COLO668 (cell line): ENCODE results near the gene SLC38A10.

Experiments
- DNase-seq: peaks from one replicate; lab custom pipeline; 2025; ENCODE audit not compliant: unreplicated experiment; lab: John Stamatoyannopoulos, UW

SLC38A10 gene

DNA sequence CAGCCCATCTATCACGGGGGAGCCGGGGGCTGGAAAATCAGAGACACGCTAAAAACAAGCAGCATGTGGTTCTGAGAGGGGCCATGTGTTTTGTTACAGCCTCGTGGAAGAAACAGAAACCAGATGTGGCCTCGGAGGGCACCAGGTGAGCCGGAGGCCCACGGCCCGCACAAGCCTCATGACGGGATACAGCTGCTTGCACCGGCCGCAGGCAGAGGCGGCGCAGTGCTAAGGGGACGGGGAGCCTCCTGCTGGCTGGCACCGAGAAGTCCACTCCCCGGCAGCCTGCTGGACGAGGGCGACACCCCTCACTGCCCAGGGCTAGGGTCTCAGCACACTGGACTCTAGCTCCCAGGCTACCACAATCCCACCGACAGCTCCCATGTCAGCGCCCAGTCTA lies 36.8 kb downstream of the SLC38A10 start:
- no peak for DNase-seq

- no peak for DNase-seq
Measured at GRCh38 chr17:81257533-81257932, 37.6 kb downstream of the SLC38A10 start.

DNA sequence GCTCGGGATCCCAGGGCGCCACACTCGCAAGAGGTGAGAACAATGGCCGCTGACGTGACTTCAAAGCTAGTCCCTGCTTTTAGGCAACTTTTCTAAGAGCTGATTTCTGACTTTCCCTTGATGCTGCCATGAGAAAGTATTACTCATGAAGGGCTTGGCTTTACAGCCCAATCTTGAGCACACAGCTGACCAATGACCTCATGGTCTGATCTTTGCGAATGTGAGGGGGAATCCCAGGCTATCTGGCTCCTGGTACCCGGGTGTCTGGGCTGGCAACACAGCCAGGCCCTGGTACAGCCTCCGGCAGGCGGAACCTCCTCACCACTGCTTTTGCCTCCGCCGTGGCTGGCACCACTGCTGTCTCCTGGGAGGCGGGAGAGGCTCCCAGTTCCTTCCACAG lies 38.5 kb downstream of the SLC38A10 start:
- DNase-seq, result no peak

- peak; percentile 75 for DNase-seq
Measured at GRCh38 chr17:81254955-81255717, 40.0 kb downstream of the SLC38A10 start.

GRCh38 chr17:81253358-81254131 lies 41.6 kb downstream of the SLC38A10 start:
- peak; percentile 25 for DNase-seq

DNA sequence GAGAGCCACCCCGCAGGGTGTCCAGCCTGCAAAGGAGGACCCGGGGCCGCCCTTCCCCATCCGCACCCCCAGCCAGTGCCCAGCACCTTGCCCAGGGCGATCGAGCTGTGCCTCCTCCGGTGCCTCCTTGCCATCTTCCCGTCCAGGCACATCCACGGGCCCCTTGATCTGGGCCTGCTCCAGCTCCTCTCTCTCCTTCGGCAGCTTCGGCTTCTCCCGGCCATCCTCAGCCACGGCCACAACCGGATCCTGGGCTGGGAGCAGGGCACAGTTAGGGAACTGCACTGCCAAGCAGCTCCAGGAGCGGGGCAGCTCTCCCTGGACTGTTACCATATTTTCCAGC lies 42.1 kb downstream of the SLC38A10 start:
- DNase-seq, result peak; percentile 24

DNA sequence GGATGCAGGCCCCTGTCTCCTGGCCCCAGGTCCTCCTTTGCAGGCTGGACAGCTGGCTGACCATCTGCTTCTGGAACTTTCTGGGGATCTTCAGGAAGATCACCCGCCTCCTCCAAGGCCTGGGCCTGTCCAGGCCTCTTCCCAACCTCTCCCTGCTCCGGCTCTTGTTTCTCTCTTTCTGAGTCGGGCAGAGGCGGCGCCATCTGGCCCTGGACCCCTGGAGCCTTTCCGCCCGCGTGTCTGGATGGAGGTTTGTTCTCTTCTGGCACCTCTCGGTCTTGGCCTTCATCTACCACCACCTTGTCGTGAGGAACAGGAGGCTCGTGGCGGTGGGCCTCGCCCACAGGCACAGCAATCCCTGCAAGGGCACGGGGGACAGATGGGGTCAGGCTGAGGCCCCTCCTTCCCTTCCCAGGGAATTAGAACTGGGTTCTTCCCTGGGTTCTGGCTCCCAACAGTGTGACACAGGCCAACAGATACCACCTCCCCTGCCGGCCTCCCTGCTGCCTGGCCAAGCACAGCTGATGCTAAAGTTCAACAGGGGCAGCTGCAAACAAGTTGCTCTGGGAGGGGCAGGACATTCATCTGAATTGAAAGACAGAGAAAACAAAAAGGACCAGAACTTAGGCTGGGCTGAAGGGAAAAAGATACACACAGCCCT lies 42.7 kb downstream of the SLC38A10 start:
- DNase-seq, result peak; percentile 24

- DNase-seq, result peak; percentile 77
Measured at GRCh38 chr17:81251709-81252301, 43.3 kb downstream of the SLC38A10 start.

DNA sequence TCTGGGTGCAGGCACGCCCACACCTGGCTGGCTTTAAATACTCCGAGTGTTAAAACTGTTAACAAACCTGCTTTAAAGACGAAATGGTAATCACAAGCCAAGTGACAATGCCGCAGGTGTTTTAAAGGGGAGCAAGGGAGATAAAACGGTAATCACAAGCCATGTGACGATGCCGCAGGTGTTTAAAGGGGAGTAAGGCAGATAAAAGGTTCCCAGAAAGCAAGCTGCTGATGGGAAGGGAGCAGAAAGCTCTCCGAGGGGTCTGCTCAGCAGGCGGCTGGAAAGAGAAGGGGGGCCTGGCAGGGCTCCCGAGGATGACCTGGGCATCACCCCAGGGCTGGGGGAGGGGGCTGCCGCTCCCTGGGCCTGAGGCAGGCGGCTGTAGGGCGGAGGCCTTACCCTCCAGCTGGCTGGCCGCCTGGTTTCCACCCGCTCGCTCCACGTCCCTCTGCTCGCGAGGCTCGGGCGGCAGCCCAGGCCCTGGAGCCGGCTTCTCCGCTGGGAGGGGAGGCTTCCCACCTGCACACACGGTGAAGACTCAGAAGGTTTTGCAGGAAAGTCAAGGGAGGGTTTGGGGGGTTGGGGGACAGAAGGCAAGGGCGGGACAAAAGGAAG lies 43.9 kb downstream of the SLC38A10 start:
- DNase-seq, result peak; percentile 85

DNA sequence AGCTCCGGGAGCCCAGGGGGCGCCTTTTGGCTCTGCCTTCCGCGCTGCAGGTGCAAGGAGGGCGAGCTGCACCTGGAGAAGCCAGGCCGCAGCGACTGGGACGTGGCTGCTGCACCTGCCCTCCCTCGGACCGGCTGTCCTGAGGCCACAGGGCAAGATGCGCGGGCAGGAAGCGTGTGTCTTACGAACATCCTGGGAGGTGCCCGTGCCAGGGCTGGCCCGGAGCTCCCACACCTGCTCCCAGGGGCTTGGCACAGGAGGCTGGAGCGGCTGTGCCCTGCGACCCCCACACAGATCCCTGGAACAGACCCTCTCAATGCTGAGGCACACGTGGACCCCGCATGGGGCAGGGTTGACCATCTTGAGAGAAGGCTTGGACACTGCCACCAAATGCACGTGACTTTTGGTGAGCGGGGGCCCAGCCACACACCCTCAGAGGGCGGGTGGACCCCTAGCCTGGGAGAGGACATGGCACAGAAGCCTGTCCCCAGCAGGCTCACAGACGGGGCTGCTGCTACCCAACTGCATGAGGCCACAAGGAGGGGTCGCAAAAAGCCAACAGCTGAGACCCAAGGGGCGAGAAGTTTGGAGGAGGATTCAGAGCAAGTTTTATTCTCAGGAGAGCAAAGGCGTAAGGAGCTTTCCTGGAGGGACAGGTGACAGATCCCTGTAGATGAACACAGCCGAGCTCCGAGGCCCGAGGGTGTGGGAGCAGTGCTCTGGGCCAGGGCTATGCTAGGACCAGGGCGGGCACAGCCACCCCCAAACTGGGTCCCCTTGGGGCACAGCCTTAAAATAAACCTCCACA lies 44.6 kb downstream of the SLC38A10 start:
- peak; percentile 83 for DNase-seq

GRCh38 chr17:81249223-81250040 lies 45.7 kb downstream of the SLC38A10 start:
- peak; percentile 8 for DNase-seq

GRCh38 chr17:81248649-81249048 lies 46.5 kb downstream of the SLC38A10 start:
- DNase-seq, result no peak

DNA sequence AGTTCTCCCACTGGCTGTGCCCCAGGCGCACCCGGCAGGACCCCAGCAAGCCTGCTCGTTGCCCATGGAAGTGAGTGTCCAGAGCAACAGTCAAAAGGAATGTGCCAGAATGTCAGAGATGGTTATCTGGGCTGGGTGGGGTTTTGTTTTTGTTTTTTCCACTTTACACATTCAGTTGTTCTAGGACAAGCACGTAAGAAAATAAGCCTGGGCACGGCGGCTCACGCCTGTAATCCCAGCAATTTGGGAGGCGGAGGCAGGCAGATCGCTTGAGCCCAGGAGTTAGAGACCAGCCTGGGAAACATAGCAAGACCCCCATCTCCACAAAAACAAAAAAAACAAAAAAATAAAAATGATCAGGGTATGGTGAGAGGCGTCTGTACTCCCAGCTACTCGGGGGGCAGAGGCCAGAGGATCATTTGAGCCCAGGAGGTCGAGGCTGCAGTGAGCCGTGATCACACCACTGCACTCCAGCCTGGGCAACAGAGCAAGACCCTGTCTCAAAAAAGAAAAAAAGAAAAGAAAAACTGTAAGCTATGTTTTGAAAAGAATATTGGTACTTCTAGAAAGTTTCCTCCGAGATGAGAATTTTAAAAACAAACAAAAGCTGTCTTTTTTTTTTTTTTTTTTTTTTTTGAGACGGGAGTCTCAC lies 47.6 kb downstream of the SLC38A10 start:
- no peak for DNase-seq

DNA sequence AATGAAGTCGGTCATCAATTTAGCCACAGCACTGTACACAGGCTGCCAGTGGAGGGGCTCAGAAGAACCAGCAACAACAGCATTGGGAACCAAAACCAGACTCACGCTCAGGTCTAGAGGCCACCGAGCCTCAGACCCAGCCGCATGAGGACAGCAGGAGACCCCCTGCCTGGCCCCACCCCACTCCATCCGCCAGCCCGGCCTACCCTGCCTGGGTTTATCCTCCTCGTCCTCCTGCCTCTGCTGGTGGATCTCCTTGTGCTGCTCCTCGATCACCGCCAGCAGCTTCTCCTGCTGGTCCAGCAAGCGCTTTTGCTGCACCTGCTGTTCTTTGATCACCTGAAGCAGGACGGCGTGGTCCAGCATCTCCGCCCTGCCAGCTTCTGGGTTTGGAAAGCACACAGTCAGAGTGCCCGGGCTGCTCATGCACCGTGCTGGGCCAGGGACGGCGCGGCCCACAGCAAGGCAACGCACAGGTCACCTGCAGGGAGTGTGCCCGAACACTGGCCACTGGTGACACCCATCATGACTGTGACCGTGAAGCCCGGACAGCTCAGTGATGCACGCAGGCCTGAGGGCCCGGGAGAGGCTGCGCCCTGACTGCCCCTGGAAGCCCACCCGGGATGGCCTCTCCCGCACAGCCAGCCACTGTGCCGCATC lies 48.3 kb downstream of the SLC38A10 start:
- no peak for DNase-seq

- DNase-seq, result no peak
Measured at GRCh38 chr17:81246343-81246670, 48.8 kb downstream of the SLC38A10 start.

GRCh38 chr17:81245665-81246342 lies 49.3 kb downstream of the SLC38A10 start:
- no peak for DNase-seq

- DNase-seq, result no peak
Measured at GRCh38 chr17:81245024-81245664, 50.0 kb downstream of the SLC38A10 start.
